GM12864 (cell line): ENCODE data around the gene CLINT1.
A peak's percentile ranks its signal among the peaks of the same experiment; 100 is the strongest.

Experiments
- DNase-seq: peaks from one replicate; pipeline ENCODE4 v3.0.0-alpha.2; 2011; ENCODE audit warnings: low read depth
- H3K4me3 ChIP-seq: 2 replicates; pipeline ENCODE4 v1.5.1; 2011; ENCODE audit warnings: mild to moderate bottlenecking, low read depth, low read length, control low read depth
- CTCF ChIP-seq: IDR thresholded peaks from 2 replicates; pipeline ENCODE4 v1.5.1; 2011; ENCODE audit warnings: low read depth, mild to moderate bottlenecking, moderate library complexity, low read length, control low read depth, inconsistent platforms; ENCODE audit errors: missing control alignments

The CLINT1 gene

DNA sequence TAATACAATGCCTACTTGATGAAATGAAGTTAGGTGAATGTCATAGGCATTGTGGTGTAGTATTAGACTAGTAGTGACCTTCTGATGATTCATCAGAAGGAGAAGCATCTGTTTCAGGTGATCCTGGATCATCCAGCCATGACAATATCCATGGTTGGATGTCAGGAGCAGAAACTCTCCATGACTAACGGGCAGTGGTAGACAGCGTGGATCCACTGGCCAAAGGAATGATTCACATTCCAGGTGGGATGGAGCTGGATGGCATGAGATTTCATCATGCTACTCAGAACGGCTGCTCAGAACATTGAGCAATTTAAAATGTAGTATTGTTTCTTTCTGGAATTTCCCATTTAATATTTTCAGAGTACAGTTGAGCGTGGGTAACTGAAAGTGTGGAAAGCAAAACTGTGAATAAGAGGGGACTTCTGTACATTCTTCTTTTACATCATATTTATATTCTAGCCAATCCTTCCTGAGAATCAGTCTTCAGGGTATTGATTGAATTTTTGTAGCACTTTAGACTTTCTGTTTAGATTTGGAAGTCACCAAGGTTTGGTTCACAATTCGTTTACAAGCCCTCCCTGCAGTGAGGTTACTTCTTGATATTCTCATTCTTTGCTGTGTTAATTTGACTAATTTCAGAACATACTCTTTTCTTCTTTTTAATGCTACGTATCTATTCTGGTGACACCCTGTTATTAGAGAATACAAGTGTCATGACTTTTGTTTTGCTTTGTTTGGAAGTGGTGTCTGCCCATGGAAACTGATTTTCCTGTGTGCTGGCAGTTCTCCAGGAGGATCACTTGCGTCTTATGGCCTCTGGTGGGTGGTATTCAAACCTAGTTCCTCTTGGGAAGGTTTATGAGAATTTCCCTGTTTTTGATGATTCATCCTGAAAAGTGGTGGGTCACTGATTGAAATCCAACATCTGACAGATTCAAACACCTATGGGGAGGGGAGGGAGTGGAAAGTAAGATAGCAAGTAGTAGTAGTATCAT is 12.2 kb upstream of the CLINT1 start:
- no peak for DNase-seq
- TF ChIP-seq CTCF: no peak
- no peak overlapping the region for H3K4me3 ChIP-seq

DNA sequence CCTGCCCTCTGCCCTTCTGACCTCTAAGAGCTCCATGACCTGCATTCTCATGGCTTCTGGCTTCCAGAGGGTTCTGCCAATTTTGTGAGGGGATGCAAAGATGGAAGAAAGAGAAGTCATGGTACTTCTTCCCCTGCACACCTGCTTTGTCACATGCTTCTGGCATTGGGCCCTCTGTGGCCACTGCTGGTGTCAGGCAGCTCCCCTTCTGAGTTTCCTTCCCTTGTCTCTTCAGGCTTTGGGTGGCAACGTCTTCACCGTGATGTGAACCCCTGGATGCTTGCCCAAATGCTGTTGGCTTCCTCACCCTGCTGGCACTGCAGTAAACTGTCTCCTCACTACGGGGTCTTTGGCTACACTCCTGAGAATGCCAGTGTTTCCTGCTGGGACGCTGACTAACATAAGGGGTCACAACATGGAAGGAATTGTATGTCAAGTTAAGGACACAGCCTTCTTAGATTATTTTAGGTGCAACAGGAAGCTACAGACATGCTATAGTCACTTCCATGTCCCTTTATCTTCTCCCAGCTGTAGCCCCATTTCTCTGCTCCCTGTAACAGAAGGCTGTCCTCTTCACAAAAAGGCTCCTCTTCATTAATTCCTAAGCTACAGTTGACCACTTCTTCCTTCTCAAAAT is 8.9 kb upstream of the CLINT1 start:
- no peak for DNase-seq
- TF ChIP-seq CTCF: no peak
- no peak overlapping the region for H3K4me3 ChIP-seq

DNA sequence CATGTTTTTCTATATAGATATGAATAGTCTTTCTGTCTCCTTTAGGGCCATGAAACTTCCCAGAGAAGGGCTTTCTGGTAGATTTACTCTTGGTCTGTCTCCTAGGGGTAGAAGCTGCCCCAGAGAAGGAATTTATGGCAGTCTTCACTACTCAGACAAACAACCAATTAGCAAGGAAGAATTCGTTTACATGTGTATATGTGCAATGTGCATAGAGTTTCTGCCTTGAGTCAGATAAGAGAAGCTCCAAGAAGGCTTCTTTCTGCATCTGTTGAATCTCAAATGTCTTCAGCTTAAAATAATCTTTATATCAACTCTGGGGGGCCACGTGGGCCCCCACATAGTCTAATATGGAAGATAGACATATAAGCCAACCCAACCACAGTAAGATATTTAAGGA is 7.6 kb upstream of the CLINT1 start:
- no peak for TF ChIP-seq CTCF
- no peak overlapping the region for H3K4me3 ChIP-seq
- DNase-seq: no peak

- H3K4me3 ChIP-seq: no peak overlapping the region
- no peak for TF ChIP-seq CTCF
- DNase-seq: no peak
Measured at GRCh38 chr5:157865781-157866180, 6.8 kb upstream of the CLINT1 start.

GRCh38 chr5:157864067-157864466 is 5.1 kb upstream of the CLINT1 start:
- no peak overlapping the region for H3K4me3 ChIP-seq
- no peak for TF ChIP-seq CTCF
- DNase-seq: no peak

DNA sequence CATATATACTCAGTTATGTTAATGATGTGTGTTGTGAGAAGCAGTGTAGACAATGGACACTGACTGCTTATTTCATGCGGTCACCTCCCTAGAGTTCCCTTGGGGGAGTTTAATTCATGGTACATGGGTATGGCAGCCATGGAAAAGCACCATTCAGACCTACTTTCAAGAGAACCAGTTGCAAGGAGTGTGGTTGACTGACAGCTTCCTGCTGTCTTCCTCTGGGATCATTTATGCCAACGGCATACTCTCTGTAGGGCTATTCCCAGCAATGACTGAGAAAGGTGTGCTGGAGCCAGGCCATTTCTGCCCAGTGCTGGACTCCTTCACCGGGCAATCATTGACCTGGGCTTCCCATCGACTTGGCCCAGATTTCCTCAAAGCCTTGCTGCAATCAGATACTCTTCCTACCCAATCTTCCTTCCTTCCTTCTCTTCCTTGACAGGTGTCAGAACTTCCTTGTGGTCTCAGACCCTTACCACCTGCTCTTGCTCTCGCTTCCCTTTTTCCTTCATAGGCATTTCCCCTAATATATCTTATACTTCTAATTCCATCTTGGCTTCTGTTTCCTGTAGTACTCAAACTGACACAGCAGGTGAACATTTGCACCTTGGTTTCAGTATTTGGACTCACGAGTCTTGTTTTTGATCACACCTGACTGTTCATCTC is 3.4 kb upstream of the CLINT1 start:
- TF ChIP-seq CTCF: no peak
- peak; percentile 64 for DNase-seq
- peak overlapping the region; percentile 13; the same call in 1 of the 2 replicates for H3K4me3 ChIP-seq
